SHP77 (cell line): ENCODE measurements around the gene KCNMB2.
"Not testable (repeated sequence)": the region's sequence is repeated elsewhere in the genome, so short reads cannot be mapped to it uniquely, and the experiment has no call there.

Experiments used
- DNase-seq, 2 experiments: peaks; one replicate each; lab custom pipeline; 2025; lab: John Stamatoyannopoulos, UW

Gene KCNMB2

DNA sequence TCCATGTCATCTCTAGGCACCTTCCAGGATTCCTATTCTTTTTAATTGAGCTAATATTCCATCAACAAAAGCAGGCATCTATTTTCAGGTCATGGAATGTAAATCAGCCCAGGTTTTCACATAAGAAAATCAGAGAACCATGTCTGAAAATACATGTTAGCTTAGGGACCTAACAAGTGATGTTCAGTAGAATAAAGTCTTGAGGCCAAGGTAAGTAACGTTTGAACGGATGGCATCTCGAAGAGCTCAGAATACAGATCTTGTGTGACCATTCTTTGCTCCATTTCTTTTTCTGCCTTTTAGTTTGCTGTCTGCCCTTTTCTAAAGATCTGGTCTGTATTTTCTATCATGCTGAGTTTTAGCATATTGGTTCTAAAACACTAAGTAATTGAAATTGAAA lies 16.5 kb upstream of the KCNMB2 start:
- no peak for DNase-seq

GRCh38 chr3:178520451-178520850 lies 15.8 kb upstream of the KCNMB2 start:
- no peak for DNase-seq

- no peak for DNase-seq
Measured at GRCh38 chr3:178522200-178523052, 13.8 kb upstream of the KCNMB2 start.

DNA sequence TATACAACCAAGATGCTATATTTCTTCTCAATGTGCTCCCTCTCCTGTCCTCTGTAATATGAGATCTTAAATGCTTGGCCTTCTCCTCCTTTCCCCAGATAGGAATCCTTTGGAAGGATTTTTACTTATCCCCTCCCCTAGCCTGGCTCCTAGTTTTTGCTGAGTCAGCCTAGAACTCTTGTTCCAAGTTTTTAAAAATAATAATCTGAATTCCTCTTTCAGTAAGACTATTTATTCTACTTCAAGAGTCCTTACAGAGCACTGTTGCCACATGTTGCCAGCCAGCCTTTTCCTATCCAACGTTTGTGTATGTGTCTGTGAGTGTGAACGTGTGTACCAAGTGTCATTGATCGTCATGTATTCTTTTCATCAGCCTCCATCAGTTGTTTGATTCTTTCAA lies 11.0 kb upstream of the KCNMB2 start:
- no peak for DNase-seq

- no peak for DNase-seq
Measured at GRCh38 chr3:178526291-178526690, 9.9 kb upstream of the KCNMB2 start.

DNA sequence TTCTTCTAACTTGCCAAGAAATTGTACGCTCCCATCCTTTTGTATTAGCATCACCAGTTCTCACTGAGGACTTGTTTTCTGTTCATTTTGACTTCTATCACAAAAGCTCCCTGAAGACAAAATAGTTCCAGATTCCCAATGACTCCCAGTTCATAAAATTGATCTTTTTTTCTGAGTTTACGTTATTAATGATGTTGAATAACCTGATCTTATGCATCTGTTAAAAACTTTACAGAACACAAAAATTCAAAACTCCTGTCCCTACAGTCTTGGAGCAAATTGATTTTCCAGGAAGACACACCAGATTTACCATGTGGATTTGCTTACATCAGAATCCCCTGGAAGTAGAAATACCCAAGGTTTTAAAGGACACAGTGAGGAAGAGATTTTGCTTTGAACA lies 8.3 kb upstream of the KCNMB2 start:
- no peak for DNase-seq

DNA sequence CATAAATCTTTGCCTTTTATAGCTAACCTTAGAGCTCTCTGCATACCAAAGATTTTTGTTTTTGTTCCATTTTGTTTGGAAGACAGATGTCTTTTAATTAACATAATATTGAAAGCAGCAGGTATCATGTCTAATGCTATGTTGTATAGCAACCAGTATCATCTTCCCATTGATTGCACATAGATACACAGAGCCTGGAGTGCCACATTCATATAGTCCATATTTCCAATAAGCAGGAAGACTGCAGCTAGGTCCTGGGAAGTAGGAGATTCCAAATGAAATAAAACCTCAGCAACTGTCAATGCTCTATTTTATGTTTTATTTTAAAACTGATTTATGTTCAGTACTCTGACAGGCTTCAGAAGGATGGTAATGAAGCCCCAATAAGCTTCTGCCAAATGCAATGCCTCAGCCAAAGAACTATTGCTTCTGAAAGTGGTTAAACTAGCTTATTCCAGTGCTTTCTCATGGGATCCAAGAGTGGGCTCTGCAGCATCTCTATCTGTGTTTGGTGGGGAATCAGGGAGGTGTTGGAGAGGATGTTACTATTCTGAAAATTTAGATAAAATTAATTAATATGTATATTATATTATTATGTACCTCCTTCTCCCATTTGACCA lies 6.5 kb upstream of the KCNMB2 start:
- no peak for DNase-seq

DNA sequence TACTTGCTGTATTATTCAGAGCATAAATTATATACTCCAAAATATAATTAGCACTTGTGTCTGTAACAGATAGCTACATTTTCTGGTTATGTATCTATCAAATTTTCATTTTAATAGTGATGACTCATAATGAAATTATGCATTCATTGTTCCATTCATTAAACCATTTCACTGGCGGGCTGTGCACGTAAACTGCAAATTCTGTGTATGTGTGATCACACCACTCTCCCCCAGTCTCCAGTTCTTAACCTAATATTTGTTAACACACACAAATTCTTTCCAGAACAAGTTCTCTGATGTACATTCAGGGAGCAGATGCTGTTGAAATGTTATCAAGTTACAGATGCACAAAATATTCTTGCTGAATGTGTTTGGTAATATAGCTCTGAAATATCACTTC lies 3.8 kb upstream of the KCNMB2 start:
- no peak for DNase-seq

DNA sequence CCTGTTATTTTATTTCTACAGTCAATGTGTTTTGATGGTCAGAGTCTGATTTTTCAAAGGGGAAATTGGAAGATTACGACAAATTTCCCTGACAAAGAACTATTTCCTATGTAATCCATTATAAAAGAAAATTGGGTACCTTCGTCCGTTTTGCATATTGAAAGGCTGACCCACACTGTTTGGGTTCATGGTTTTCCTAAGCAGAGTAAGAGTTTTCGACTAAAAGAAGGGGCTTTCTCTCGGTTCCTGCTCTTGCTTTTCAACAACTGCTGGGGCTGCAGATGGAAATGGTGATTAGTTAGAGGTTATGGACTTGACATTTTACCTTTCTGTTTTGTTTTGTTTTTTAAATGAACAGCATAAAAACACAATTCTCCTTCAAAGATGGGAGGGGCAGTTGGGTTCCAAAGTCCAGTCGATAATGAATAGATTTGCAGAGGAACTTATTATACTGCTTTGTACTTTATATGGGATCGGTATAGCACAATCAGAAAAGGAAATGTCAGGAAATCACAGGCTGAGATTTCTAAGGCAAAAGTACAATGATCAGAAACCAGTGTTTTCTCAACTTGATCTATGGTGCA lies 978 bp downstream of the KCNMB2 start:
- DNase-seq: no peak

GRCh38 chr3:178538056-178538455 lies 1.8 kb downstream of the KCNMB2 start:
- peak; percentile 13 to 29 for DNase-seq

DNA sequence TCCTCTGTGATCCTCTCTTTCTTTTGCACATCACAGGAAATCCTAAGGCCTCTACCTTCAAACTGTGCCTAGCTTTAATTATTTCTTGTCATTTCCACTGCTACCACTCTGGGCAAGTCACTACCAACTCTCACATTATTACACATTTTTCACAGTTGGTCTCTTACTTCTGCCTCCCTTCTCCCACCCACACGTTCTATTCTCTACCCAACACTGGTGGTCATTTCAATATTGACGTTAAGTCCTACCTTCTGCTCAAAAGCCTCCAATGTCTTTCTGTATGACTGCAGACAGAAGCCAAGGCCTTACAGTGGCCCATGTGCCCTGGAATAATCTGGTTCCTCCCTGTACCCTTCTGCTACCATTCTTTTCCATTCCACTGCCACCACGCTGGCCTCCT lies 3.9 kb downstream of the KCNMB2 start:
- no peak for DNase-seq

DNA sequence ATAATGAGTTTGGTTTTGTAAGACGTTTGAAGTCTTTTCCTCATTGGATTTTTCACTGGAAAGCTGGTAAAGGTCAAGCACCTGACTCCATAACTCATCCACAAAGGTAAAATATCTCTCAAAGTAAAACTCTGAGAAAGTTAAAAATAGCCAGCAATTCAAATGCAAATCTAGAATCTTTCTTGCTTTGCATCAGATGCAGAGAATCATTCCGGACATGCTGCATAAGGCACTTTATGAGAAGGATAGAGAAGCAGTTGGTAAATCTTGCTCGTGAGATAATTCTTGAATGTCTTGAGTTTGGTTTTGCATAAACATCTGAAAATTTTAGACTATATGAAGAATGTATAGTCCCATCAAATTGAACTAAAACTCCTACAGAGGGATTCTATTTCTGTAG lies 9.1 kb downstream of the KCNMB2 start:
- no peak for DNase-seq

- DNase-seq: no peak
Measured at GRCh38 chr3:178546079-178546478, 9.8 kb downstream of the KCNMB2 start.

DNA sequence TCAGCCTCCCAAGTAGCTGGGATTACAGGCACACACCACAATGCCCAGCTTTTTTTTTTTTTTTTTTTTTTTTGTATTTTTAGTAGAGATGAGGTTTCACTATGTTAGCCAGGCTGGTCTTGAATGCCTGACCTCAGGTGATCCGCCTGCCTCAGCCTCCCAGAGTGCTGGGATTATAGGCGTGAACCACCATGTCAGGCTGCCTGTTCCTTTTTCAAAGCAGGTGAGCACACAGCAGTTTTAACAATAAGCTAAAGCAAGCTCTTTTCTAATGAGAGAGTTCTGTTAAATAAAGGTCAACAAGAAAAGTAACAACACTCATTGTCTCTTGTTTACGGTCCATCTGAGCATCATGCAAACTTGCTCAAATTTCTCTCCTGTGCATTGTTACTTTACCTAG lies 13.2 kb downstream of the KCNMB2 start:
- DNase-seq: not testable (repeated sequence)

DNA sequence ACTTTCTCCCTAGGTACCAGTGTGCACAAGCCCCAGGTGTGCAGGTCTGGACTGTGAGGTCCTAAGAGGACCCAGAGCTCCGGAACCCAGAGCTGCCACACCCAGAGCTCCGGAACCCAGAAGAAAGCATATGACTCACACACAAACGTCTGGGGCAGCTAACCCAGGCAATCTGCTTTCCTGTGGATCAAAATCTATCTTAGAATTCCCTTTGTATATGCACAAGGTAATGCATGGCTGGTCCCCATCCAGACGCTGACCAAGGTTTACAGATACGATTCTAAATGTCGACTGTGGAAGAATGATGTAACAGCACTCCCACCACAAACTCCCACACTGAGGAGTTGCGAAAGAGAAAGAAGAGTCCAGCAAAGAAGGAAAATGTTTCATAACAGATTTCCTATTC lies 15.7 kb downstream of the KCNMB2 start:
- DNase-seq: no peak

DNA sequence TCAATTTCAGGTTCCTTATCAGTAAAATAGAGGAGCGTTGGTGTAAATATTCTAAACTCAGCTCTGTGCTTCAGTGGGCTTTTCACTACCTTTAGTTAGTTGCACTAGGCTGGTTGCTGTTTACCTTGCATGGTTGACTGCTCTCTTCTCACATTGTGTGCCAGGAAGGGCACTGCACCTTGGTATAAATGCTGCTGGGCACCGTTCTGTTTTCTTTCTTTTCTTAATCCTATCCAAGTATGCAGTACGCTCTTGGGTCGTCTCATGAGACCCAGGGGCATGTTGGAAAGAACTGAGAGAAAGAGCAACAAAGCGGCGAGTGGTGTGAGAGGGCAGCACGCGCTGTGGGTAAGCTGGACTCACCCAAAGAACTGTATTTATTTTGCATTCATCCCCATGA lies 22.4 kb downstream of the KCNMB2 start:
- peak; percentile 42 to 56 for DNase-seq

GRCh38 chr3:178560759-178561158 lies 24.5 kb downstream of the KCNMB2 start:
- DNase-seq: no peak

- no peak for DNase-seq
Measured at GRCh38 chr3:178561239-178561638, 25.0 kb downstream of the KCNMB2 start.

DNA sequence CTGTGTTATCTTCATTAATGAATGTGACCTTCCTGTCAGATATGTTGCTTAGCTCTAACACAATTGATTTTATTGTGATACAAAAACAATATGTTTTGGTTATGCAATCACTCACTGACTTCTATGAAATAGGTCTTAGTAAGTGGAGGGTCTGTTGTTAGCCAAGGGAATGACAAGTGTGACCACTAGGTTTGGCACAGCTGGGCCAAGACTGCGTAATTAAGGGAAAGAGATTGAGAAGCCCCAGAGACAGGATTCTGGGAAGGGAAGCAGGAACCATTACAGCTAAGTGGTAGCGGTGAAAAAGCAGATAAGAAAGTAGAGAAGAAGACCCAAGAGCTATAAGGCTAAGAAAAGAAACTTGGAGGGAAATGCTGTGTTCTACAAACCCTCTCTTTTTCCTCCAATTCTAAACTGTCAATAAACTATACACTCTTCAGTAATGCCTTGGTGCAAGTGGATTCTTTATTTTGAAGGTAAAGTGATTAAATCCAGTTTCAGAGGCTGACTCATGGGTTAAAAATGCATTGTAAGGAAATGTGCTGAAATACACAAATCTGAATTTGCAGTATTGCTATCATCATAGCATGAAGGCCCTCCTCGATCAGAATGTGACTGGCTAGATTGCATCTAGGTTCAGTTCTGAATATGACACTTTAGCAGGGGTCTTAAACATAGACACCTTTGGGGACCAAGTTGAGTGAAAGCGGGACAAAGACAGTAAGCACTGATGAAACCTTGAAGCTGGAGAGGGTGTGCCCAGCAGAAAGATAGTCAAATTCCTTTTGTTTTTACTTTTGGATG lies 26.1 kb downstream of the KCNMB2 start:
- DNase-seq: no peak

DNA sequence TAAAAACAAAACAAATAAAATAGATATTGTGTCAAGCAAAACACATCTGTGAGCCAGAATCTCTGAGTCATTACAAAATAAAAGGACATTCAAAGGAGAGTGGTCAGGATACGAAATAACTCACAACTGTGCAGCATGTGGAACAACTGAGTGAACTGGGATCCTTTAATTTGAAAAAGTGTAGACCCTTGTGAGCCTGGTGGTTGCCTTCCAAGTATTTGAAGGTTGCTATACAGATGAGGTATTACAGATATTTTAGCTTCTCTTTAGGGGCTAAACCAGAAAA lies 26.7 kb downstream of the KCNMB2 start:
- DNase-seq: no peak

GRCh38 chr3:178567611-178568010 lies 31.4 kb downstream of the KCNMB2 start:
- no peak for DNase-seq

- no peak for DNase-seq
Measured at GRCh38 chr3:178568155-178568731, 32.0 kb downstream of the KCNMB2 start.
